Bone marrow (tissue), 2 donors: Measurements from ENCODE around the gene MON2.

Experiments
- DNase-seq, 2 donors: peaks; one replicate each; lab custom pipeline; 2025; lab: John Stamatoyannopoulos, UW

Gene MON2

GRCh38 chr12:62606654-62607053, 140.0 kb downstream of the MON2 start:
- no peak for DNase-seq

DNA sequence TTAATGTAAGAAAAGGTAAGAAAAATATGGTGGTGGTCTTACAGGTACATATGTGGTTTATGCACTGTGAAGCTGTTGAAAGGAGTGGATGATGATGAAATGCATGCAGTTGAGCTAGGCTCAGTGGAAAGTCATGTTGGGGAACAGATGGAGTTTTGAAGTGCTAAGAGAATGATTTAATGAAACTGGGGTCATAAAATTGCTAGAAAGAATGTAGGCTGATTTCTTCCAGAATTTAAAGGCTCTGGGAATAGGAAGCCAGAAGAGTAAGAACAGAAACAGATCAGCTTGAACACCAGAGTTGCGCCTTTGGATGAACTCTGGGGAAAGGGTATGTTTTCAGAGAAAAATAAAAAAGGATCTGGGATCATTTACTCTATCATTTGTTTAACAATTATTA, 146.5 kb downstream of the MON2 start:
- DNase-seq: no peak

- no peak for DNase-seq
Observed at GRCh38 chr12:62618319-62618718, 151.7 kb downstream of the MON2 start.

GRCh38 chr12:62618930-62619329, 152.3 kb downstream of the MON2 start:
- no peak for DNase-seq

- no peak for DNase-seq
Observed at GRCh38 chr12:62621101-62621638, 154.5 kb downstream of the MON2 start.

GRCh38 chr12:62622177-62622576, 155.6 kb downstream of the MON2 start:
- no peak for DNase-seq

DNA sequence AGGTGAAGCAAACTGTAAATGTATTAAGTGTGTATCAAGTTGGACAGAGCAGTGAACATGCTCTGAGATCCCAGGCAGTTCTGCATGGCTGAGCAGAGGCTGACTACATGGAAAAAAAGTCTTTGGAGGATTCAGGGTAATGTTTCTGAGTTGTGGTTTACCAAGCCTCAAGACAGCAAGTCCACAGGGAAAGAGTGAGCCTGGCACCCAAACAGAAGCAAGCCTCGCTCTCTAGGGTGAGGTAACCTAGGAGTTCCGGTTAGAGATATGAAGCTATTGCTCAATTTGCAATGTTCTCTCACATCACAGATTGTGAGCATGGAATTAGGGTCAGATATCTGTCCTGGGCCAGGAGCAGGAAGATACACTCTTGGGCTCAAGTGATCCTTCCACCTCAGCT, 158.6 kb downstream of the MON2 start:
- DNase-seq: no peak

DNA sequence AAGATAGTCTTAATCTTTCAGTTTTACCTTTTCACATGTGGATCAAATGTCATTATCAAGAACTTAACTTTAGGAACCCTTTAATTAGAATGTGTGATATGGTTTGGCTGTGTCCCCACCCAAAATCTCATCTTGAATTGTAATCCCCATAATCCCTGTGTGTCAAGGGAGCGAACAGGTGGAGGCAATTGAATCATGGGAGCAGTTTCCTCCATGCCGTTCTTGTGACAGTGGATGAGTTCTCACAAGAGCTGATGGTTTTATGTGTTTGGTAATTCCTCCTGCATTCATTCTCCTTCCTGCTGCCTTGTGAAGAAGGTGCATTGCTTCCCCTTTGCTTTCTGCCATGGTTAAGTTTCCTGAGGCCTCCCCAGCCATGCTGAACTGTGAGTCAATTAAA, 160.6 kb downstream of the MON2 start:
- DNase-seq: no peak

GRCh38 chr12:62629413-62629812, 162.8 kb downstream of the MON2 start:
- DNase-seq: no peak

- DNase-seq: no peak
Observed at GRCh38 chr12:62629971-62630739, 163.5 kb downstream of the MON2 start.

- peak in 1 of 2 donors; percentile 30 for DNase-seq
Observed at GRCh38 chr12:62631471-62632410, 165.1 kb downstream of the MON2 start.

DNA sequence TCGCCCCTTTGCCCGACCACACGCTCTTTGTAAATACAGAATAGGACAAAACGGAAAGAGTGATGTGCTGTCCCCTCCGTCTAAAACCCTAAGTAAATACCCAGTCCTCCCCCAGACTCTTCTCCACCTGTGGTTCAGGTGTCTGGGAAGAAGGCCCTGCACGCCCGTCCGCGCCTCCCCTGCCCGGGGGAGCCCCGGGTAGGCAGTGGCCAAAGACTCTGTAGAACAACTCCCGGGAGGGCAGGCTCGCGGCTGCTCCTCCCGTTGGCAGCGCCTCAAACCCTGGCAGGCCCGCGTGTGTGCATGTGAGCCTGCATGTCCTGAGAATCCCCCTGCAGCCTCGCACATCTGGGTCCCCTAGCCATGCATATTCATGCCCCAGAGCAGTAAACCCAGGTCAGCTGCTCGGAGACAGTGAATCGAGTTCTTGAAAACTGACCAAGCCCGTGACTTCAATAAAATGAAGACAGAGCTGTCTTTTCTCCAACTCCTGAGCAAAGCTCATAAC, 165.8 kb downstream of the MON2 start:
- DNase-seq: no peak

- no peak for DNase-seq
Observed at GRCh38 chr12:62635649-62636048, 169.0 kb downstream of the MON2 start.

DNA sequence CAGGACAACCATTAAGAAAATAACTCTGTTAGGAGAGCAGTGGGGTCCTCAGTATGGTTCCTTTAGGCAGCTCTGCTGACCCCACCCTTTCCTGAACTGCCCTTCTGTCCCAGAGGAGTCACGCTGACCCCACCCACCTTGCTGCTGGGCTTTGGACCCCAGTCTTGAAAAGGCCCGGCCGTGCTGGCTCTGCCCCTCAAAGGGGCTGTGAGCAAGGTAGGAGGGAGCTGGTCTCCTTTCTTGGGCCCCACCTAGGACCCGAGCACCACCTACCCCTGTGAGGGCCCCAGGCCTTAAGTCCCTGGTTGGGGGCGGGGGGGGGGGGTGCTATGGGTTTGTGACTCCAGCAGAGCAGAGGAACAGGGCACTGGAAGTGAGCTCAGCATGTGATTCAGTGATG, 171.1 kb downstream of the MON2 start:
- DNase-seq: no peak

- DNase-seq: no peak
Observed at GRCh38 chr12:62640910-62641448, 174.4 kb downstream of the MON2 start.

GRCh38 chr12:62642486-62642885, 175.9 kb downstream of the MON2 start:
- no peak for DNase-seq

DNA sequence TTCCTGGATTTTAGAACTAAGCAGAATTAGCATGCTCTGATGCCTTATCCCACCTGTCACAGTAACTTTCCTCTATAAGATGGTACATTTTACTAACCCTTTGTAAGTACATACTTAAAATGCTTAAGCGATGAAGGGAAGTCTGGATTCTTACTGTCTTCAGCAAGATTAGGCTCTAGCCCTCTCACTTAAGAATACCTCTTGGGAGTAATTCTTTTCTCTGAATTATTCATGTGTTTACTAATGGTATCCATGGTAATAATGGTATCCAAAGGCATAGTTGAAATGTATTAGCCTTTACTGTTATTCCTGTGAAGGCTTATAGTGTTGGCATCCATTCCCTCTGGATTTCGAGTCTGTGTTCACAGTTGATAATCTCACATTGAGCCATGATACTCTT, 176.9 kb downstream of the MON2 start:
- DNase-seq: no peak

- no peak for DNase-seq
Observed at GRCh38 chr12:62646566-62646965, 179.9 kb downstream of the MON2 start.

DNA sequence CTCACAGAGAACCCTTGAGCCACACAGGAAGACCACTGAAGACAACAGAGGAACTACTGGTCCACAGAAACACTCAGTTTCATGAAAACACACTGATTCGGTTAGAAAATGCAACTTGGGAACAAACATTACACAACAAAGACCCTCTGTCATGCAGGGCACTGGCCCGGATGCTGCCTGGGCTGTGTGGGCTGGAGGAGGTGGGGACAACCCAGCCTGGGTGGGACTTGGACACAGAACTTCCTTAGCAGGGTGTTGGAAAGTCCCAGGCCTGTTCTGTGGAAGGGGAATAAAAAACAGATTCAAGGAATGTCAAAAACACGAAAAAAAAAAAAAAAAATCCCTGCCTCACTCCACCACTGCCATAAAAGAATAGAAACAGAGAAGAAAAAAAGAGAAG, 181.0 kb downstream of the MON2 start:
- DNase-seq: no peak

DNA sequence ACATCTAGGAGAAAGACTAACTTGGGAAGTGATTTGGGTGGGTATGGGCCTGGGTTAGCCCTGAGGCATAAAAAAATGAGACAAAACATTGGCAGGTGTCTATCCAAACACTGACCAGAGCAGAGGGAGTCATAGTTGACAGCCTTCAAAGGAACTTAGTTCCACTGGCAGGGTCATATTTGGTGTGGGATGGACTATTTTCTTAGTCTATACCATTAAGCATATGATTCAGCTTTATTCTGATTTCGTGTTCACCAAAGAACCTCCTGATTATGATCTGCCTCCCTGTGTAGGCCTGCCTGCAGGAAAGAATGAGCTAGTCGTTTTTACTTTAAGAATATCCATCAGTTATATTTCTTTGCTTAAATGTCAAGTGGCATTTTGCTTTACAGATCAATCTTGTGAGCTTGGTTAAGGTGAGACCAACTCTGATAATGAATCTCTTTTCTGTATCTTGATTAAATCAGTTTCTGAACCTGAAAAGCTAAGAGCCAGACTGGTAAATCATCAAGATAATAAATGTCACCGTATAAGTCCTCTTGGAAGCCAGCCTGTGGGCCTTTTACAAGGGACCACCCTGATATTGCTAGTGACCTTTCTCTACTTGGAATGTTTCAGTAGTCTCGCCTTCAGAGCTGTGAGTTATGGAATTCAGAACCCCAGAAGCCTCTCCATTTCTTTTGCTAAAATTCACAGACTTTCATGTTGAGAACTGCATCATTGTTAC, 182.9 kb downstream of the MON2 start:
- no peak for DNase-seq
